HCT116 (cell line): ENCODE measurements around the gene HOXB9. TPM values are rescaled to one million over a fixed set of nuclear protein-coding genes. Genes with fewer than 3 reads are reported as not detected.
A peak's percentile ranks its signal among the peaks of the same experiment; 100 is the strongest.

ENCODE experiments used
- ATAC-seq: fragments of 200-7000 bp; cut with Tn5 transposase; 2 replicates; pipeline ENCODE4 v1.9.1; 2020; ENCODE audit warnings: mild to moderate bottlenecking, moderate library complexity
- BruUV-seq: library from RNA; stranded (reverse); fragments of 400-500 nt; replicated peaks from 2 replicates; lab custom pipeline; 2021; lab: Mats Ljungman, UMichigan
- CTCF ChIA-PET: fragments of 300-600 bp; sonication (Branson Sonifier 250); formaldehyde crosslinking; loops from one replicate; lab custom pipeline; 2021; ENCODE audit warnings: antibody characterized with exemption; lab: Charles Lee
- POLR2A ChIA-PET: fragments of 300-600, 350-600 bp; sonication (Branson Sonifier 250); formaldehyde crosslinking; loops from one replicate; lab custom pipeline; 2021; ENCODE audit warnings: antibody characterized with exemption; lab: Charles Lee
- RAD21 ChIA-PET, 2 experiments: fragments of 300-600 bp; sonication (Branson Sonifier 250); formaldehyde crosslinking; loops; one replicate each; lab custom pipeline; 2023; ENCODE audit warnings: low total read pairs in 2 of 2; ENCODE audit not compliant: uncharacterized antibody in 2 of 2, unreplicated experiment in 2 of 2, low non-redundant PET in 1 of 2; lab: Charles Lee
- DNase-seq: peaks from one replicate; pipeline ENCODE4 v3.0.0-alpha.2; 2010; ENCODE audit warnings: low read depth, low spot score
- H2AFZ ChIP-seq: fragments of 200-600 bp; shearing (Covaris generic), sonication (generic); 2 replicates; pipeline ENCODE4 v1.6.1; 2017; ENCODE audit warnings: low read depth, mixed run types, mixed read lengths, antibody characterized with exemption, low read length; ENCODE audit not compliant: poor library complexity, severe bottlenecking
- H3K27ac ChIP-seq: 2 replicates; pipeline ENCODE4 v1.5.1; 2012; ENCODE audit warnings: low read depth, low read length
- H3K27me3 ChIP-seq: fragments of 200-600 bp; sonication (generic); 2 replicates; pipeline ENCODE4 v1.6.1; 2016; ENCODE audit warnings: mixed run types, low read length, mixed read lengths; ENCODE audit not compliant: insufficient read depth
- H3K36me3 ChIP-seq, 2 experiments: fragments of 200-500 bp in 1 of 2; fragments of 200-600 bp in 1 of 2; sonication (Bioruptor generic) in 1 of 2; sonication (generic) in 1 of 2; 2 replicates each; pipeline versions ENCODE4 v1.5.1 to v1.6.1; 2014 to 2016; ENCODE audit warnings: low read length in 2 of 2, inconsistent platforms in 1 of 2, mixed read lengths in 1 of 2, mixed run types in 1 of 2; ENCODE audit not compliant: insufficient read depth in 2 of 2, control insufficient read depth in 1 of 2
- H3K4me1 ChIP-seq, 2 experiments: fragments of 200-600 bp in 1 of 2; sonication (generic) in 1 of 2; 2 replicates each; pipeline versions ENCODE4 v1.5.1 to v1.6.1; 2012 to 2017; ENCODE audit warnings: low read length in 2 of 2, inconsistent platforms in 1 of 2, mild to moderate bottlenecking in 1 of 2, mixed read lengths in 1 of 2, mixed run types in 1 of 2, moderate library complexity in 1 of 2; ENCODE audit not compliant: insufficient read depth in 2 of 2, control insufficient read depth in 1 of 2
- H3K4me2 ChIP-seq: fragments of 200-600 bp; sonication (generic); 2 replicates; pipeline ENCODE4 v1.6.1; 2017; ENCODE audit warnings: mixed run types, low read length, mixed read lengths
- H3K4me3 ChIP-seq, 2 experiments: fragments of 200-600 bp in 1 of 2; sonication (generic) in 1 of 2; replicated peaks in 1 of 2; 2 replicates each; pipeline ENCODE4 v1.5.1; 2011 to 2016; ENCODE audit warnings: low read length in 2 of 2, control low read depth in 1 of 2, low read depth in 1 of 2, mild to moderate bottlenecking in 1 of 2, mixed read lengths in 1 of 2, mixed run types in 1 of 2
- H3K79me2 ChIP-seq: fragments of 200-600 bp; sonication (generic); 2 replicates; pipeline ENCODE4 v1.6.1; 2017; ENCODE audit warnings: mild to moderate bottlenecking, mixed run types, low read length, moderate library complexity, mixed read lengths; ENCODE audit not compliant: insufficient read depth
- H3K9ac ChIP-seq: fragments of 200-600 bp; sonication (generic); 2 replicates; pipeline ENCODE4 v1.6.1; 2016; ENCODE audit warnings: low read length, mixed read lengths
- H3K9me2 ChIP-seq: fragments of 200-600 bp; sonication (generic), shearing (Covaris generic); 2 replicates; pipeline ENCODE4 v1.6.1; 2017; ENCODE audit warnings: mixed run types, mild to moderate bottlenecking, moderate library complexity; ENCODE audit not compliant: insufficient read depth
- H3K9me3 ChIP-seq, 2 experiments: fragments of 200-500 bp in 1 of 2; fragments of 200-600 bp in 1 of 2; sonication (Bioruptor generic) in 1 of 2; sonication (generic) in 1 of 2; 2 replicates each; pipeline ENCODE4 v1.6.1; 2014 to 2017; ENCODE audit warnings: low read length in 2 of 2, mixed read lengths in 2 of 2, inconsistent platforms in 1 of 2, low read depth in 1 of 2, mild to moderate bottlenecking in 1 of 2, mixed run types in 1 of 2, moderate library complexity in 1 of 2; ENCODE audit not compliant: control insufficient read depth in 1 of 2, insufficient read depth in 1 of 2
- H4K20me1 ChIP-seq: fragments of 200-600 bp; sonication (generic), shearing (Covaris generic); 2 replicates; pipeline ENCODE4 v1.6.1; 2017; ENCODE audit warnings: mixed run types, mild to moderate bottlenecking, moderate library complexity; ENCODE audit not compliant: insufficient read depth
- EGR1 ChIP-seq: IDR thresholded peaks from 2 replicates; pipeline ENCODE4 v1.6.1; 2012; ENCODE audit warnings: low read depth
- ELF1 ChIP-seq: IDR thresholded peaks from 2 replicates; pipeline ENCODE4 v1.6.1; 2012; ENCODE audit warnings: low read depth, borderline replicate concordance
- EZH2phosphoT487 ChIP-seq: fragments of 200-600 bp; IDR thresholded peaks from 2 replicates; pipeline ENCODE4 v1.6.1; 2018; ENCODE audit warnings: antibody characterized with exemption, borderline replicate concordance
- JUND ChIP-seq: IDR thresholded peaks from 2 replicates; pipeline ENCODE4 v1.6.1; 2012
- SIN3A ChIP-seq: IDR thresholded peaks from 2 replicates; pipeline ENCODE4 v1.6.1; 2012; ENCODE audit warnings: low read depth
- SRF ChIP-seq: IDR thresholded peaks from 2 replicates; pipeline ENCODE4 v1.6.1; 2012; ENCODE audit warnings: low read depth
- intact Hi-C: fragments of 100-400 bp; cut with micrococcal nuclease; formaldehyde crosslinking; loops from 2 replicates; pipeline ENCODE4 v1.10.0; 2022
- total RNA-seq: library from RNA; stranded (reverse); gene quantifications from one replicate; pipeline ENCODE4 v1.2.1, GENCODE V29; 2021; ENCODE audit not compliant: unreplicated experiment

The HOXB9 gene
- total RNA-seq, 1 experiment from 2014 or later, result 40.1 TPM

DNA sequence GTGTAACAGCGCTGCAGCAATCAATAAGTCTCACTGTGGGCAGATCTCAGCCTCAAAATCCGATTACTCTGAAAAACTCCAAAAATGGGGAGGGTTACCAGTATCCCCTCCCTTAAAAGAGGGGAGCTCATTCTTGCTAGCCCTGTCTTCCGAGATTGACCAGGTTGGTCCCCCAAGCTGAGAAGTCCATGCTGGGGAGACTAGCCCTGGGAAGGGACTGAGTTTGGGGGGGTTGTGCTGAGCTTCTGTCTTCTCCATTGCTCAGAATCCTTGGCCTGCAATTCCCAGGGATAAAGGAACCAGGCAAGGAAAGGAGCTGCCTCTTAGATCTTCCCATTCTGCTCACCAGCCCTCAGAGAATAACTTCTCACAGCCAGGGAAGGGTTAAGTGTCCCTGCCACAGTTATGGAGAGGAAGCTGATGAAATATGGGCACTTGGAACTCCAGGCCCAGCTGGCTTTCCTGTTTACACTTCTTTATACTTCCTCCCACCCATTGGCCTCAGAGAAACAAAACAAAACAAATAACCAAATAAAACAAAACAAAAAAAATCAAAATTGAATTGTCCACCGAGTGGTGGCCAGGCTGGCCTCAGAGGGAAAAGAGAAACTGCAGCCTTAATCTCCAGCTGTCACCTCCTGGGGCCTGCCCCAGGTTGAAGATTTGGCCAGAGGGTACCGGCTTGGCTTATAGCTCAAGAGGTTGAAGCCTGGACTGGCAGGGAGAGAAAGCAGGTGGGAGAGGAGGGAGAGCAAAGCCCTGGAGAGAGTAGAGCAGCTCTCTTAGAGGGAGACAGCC lies 38.7 kb downstream of the HOXB9 start:
- no peak overlapping the region for H2AFZ ChIP-seq
- no peak for ATAC-seq
- peak overlapping the region; percentile 63 for H3K9ac ChIP-seq
- H3K9me2 ChIP-seq, result no peaks in the 10 kb centered on the region
- H3K27me3 ChIP-seq, result no peaks in the 10 kb centered on the region
- H3K9me3 ChIP-seq, result no peaks in the 10 kb centered on the region
- intact Hi-C loops, result no loop called here
- POLR2A ChIA-PET, result interaction anchor here (1.2 kb wide), 1 partner anchor 646 kb away, joined by 3 read pairs; the partner anchor contains the start of gene PNPO
- TF ChIP-seq SIN3A, result no peak
- TF ChIP-seq SRF, result no peak
- no peak for TF ChIP-seq JUND
- no peak for TF ChIP-seq ELF1
- TF ChIP-seq EGR1, result no peak
- CTCF ChIA-PET, result interaction anchor here (0.6 to 2.0 kb wide), 14 partner anchors 11 to 593 kb away, joined by 3 to 9 read pairs (median 4); partner anchors contain the start of gene HOXB8
- H3K4me3 ChIP-seq, result no peak overlapping the region
- no peaks in the 10 kb centered on the region for H4K20me1 ChIP-seq
- peaks cover 56% of the 10 kb centered on the region for H3K79me2 ChIP-seq
- no TSS peak for BruUV-seq
- no peak for DNase-seq
- peak overlapping the region; percentile 98 for H3K4me2 ChIP-seq
- H3K4me1 ChIP-seq, result peaks cover 22 to 70% of the 10 kb centered on the region in 2 experiments
- H3K36me3 ChIP-seq, result peaks cover 0 to 2% of the 10 kb centered on the region in 2 experiments; a peak in 2 of 4 replicates
- RAD21 ChIA-PET, result interaction anchor here in 1 of 2 experiments (0.8 to 1.7 kb wide), 3 partner anchors 31 to 251 kb away, joined by 4 to 5 read pairs (median 4); no protein-coding TSS in a partner anchor
- peak overlapping the region; percentile 91 for H3K27ac ChIP-seq

DNA sequence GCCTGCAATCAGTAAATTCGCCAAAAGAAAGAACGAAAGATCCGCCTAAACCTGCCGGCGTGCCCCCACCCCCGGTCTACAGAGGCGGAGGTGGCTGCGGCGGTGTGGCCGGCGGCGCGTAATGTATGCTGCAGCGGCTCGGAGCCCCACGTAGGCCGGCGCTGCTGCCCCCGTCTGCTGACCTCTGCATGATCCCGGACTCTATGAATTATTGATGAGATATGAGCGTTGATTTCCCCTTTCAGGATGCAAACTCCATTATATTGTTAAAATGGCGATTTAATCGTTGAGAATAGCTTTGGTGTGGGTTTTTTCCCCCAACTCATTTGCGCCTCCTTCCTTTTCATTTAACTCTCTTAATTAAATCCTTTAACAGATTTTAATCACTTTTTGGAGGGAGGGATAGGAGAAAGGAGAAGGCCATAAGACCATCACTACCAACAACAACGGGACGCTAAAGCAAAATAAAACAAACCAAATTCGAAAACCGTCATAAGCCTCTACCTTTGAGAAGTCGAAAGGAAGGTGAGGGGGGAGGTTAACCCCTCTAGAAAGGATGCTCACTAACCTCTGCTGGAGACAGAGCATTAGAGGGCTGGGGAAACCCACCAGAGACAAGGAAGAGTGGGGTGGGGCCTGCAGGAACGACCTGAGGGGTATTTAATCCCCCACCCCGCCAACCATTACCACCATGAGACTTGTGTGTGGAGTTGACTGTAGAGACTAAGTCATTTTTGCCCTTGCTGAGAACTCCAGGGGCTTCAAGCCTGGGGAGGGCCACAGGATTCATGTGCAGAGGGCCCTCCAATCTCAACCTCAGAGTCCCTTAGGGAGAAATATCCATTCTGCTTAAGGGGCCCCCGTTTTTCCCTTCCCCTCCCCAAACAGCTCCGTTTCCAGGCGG lies 39.6 kb downstream of the HOXB9 start:
- no peak for ATAC-seq
- Histone ChIP-seq H3K4me3 (peak overlapping the region; percentile 74 to 76), H3K9ac (peak overlapping the region; percentile 63)

More for the DNA sequence above, 39.6 kb downstream of the HOXB9 start:
- ChIA-PET CTCF (interaction anchor here (0.7 to 1.4 kb wide), 6 partner anchors 10 to 371 kb away, joined by 3 to 5 read pairs (median 4); no protein-coding TSS in a partner anchor), RAD21 (interaction anchor here in 1 of 2 experiments (1.7 kb wide), 1 partner anchor 250 kb away, joined by 4 read pairs; no protein-coding TSS in a partner anchor), POLR2A (interaction anchor here (1.1 kb wide), 1 partner anchor 342 kb away, joined by 3 read pairs; no protein-coding TSS in a partner anchor)
- peaks cover 22 to 71% of the 10 kb centered on the region in 2 experiments for H3K4me1 ChIP-seq
- peak overlapping the region; percentile 91 for H3K27ac ChIP-seq
- no peak overlapping the region for H2AFZ ChIP-seq
- DNase-seq, result no peak
- no peaks in the 10 kb centered on the region for H3K9me2 ChIP-seq
- no peaks in the 10 kb centered on the region for H3K9me3 ChIP-seq
- H3K27me3 ChIP-seq, result no peaks in the 10 kb centered on the region
- TF ChIP-seq EGR1, result peak; percentile 37; the same call in 1 of the 2 replicates
- TF ChIP-seq EZH2phosphoT487, result no peak
- intact Hi-C loops, result no loop called here
- peaks cover 63% of the 10 kb centered on the region for H3K79me2 ChIP-seq
- H3K4me2 ChIP-seq, result peak overlapping the region; percentile 98
- no peaks in the 10 kb centered on the region for H4K20me1 ChIP-seq
- H3K36me3 ChIP-seq, result no peaks in the 10 kb centered on the region
- no TSS peak for BruUV-seq
